Neural cell (in vitro differentiated cells): Measurements from ENCODE around the gene CREM. TPM values are rescaled to one million over a fixed set of nuclear protein-coding genes. Genes with fewer than 3 reads are reported as not detected.
"Not testable (repeated sequence)": the region's sequence is repeated elsewhere in the genome, so short reads cannot be mapped to it uniquely, and the experiment has no call there.

Experiments
- H2AFZ ChIP-seq: fragments of 200-600, 300-800 bp; sonication (generic), shearing (Covaris generic); 2 replicates; pipeline ENCODE4 v1.6.0; 2014; ENCODE audit warnings: low read depth, mild to moderate bottlenecking, antibody characterized with exemption, low read length, moderate library complexity
- H3F3A ChIP-seq: fragments of 200-600 bp; shearing (Covaris generic); 2 replicates; pipeline ENCODE4 v1.6.1; 2016; ENCODE audit warnings: mild to moderate bottlenecking, moderate library complexity, mixed read lengths, antibody characterized with exemption, low read length; ENCODE audit not compliant: insufficient read depth, poor library complexity, severe bottlenecking
- H3K27ac ChIP-seq: fragments of 200-600, 300-800 bp; sonication (generic), shearing (Covaris generic); 2 replicates; pipeline ENCODE4 v1.5.1; 2014; ENCODE audit warnings: mild to moderate bottlenecking, low read length, moderate library complexity
- H3K27me3 ChIP-seq: fragments of 300-800, 200-600 bp; sonication (generic), shearing (Covaris generic); 2 replicates; pipeline ENCODE4 v1.6.0; 2014; ENCODE audit warnings: mild to moderate bottlenecking, low read depth, low read length, moderate library complexity; ENCODE audit not compliant: insufficient read depth
- H3K36me3 ChIP-seq: fragments of 300-800, 200-600 bp; sonication (generic), shearing (Covaris generic); 2 replicates; pipeline ENCODE4 v1.5.1; 2014; ENCODE audit warnings: mild to moderate bottlenecking, antibody characterized with exemption, low read length, moderate library complexity; ENCODE audit not compliant: insufficient read depth
- H3K4me2 ChIP-seq: fragments of 300-800, 200-600 bp; sonication (generic), shearing (Covaris generic); 2 replicates; pipeline ENCODE4 v1.6.0; 2014; ENCODE audit warnings: mild to moderate bottlenecking, low read length
- H3K4me3 ChIP-seq: fragments of 300-800, 200-600 bp; sonication (generic), shearing (Covaris generic); 2 replicates; pipeline ENCODE4 v1.5.1; 2014; ENCODE audit warnings: mild to moderate bottlenecking, low read length, moderate library complexity
- H3K79me2 ChIP-seq: fragments of 200-600 bp; shearing (Covaris generic); replicated peaks from 2 replicates; pipeline ENCODE4 v1.6.0; 2014; ENCODE audit warnings: mild to moderate bottlenecking, low read length, moderate library complexity; ENCODE audit not compliant: insufficient read depth
- H3K9ac ChIP-seq: fragments of 300-800, 200-600 bp; sonication (generic), shearing (Covaris generic); 2 replicates; pipeline ENCODE4 v1.6.1; 2016; ENCODE audit warnings: mild to moderate bottlenecking, low read length, mixed read lengths
- H3K9me2 ChIP-seq: fragments of 200-600 bp; shearing (Covaris generic); 2 replicates; pipeline ENCODE4 v1.6.1; 2016; ENCODE audit warnings: mild to moderate bottlenecking, low read length, mixed read lengths; ENCODE audit not compliant: insufficient read depth
- H3K9me3 ChIP-seq: fragments of 200-600, 300-800 bp; sonication (generic), shearing (Covaris generic); 2 replicates; pipeline ENCODE4 v1.6.1; 2016; ENCODE audit warnings: mild to moderate bottlenecking, mixed run types, low read length, moderate library complexity, mixed read lengths
- H4K20me1 ChIP-seq: fragments of 200-600 bp; shearing (Covaris generic); 2 replicates; pipeline ENCODE4 v1.6.1; 2016; ENCODE audit warnings: mild to moderate bottlenecking, mixed run types; ENCODE audit not compliant: insufficient read depth
- EP300 ChIP-seq: fragments of 450-650 bp; conservative IDR thresholded peaks from 2 replicates; pipeline ENCODE4 v1.6.1; 2014; ENCODE audit warnings: antibody characterized with exemption, mild to moderate bottlenecking, moderate library complexity; ENCODE audit not compliant: poor library complexity, severe bottlenecking
- EZH2 ChIP-seq: fragments of 200-600, 300-800 bp; shearing (Covaris generic), sonication (generic); IDR thresholded peaks from 2 replicates; pipeline ENCODE4 v1.6.1; 2014; ENCODE audit warnings: antibody characterized with exemption, low read length, borderline replicate concordance, mild to moderate bottlenecking; ENCODE audit not compliant: insufficient read depth, poor library complexity, severe bottlenecking
- MXI1 ChIP-seq: fragments of 450-650 bp; conservative IDR thresholded peaks from 2 replicates; pipeline ENCODE4 v1.6.1; 2014; ENCODE audit warnings: antibody characterized with exemption, mild to moderate bottlenecking; ENCODE audit not compliant: poor library complexity, severe bottlenecking
- POLR2AphosphoS5 ChIP-seq: IDR thresholded peaks from 2 replicates; pipeline ENCODE4 v1.6.1; 2012
- RAD21 ChIP-seq: fragments of 450-650 bp; conservative IDR thresholded peaks from 2 replicates; pipeline ENCODE4 v1.6.1; 2014; ENCODE audit warnings: antibody characterized with exemption, mild to moderate bottlenecking, moderate library complexity
- SMC3 ChIP-seq: fragments of 450-650 bp; conservative IDR thresholded peaks from 2 replicates; pipeline ENCODE4 v1.6.1; 2014; ENCODE audit warnings: antibody characterized with exemption, mild to moderate bottlenecking, moderate library complexity; ENCODE audit not compliant: poor library complexity
- TAF1 ChIP-seq: IDR thresholded peaks from 2 replicates; pipeline ENCODE4 v1.6.1; 2012; ENCODE audit warnings: low read depth
- polyA plus RNA-seq: library from polyadenylated mRNA; depleted of rRNA; stranded (reverse); fragments of >200 nt; gene quantifications from 2 replicates; pipeline ENCODE4 v1.2.3, GENCODE V29; 2014
- TF ChIP-seq, protein P1 (sequence below): fragments of 450-650 bp; IDR thresholded peaks from 2 replicates; pipeline ENCODE4 v1.5.1; 2014; ENCODE audit warnings: antibody characterized with exemption, mild to moderate bottlenecking, moderate library complexity; ENCODE audit not compliant: poor library complexity, severe bottlenecking
- TF ChIP-seq, protein P2 (sequence below): IDR thresholded peaks from 2 replicates; pipeline ENCODE4 v1.6.1; 2012; ENCODE audit warnings: borderline replicate concordance

Gene CREM
- polyA plus RNA-seq, 1 donor from 2014 or later: 67.3 TPM

DNA sequence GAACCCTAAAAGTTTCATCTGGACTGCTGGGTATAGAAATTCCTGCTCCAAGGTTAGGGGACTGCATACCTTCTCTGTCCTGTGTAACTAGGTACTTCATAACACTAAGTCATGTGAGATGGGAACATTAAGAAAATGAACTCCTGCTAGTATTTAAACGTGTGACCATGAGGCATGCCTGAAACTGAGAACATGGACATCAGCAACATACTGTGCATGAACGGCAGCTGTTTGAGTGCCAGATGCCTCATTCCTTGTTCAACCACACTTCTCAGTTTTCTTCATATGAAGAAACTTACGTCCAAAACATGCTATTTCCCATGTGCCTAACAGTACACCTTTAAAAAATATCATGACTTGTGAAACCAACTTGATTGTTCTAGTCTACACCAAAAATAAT, 88.5 kb downstream of the CREM start:
- Histone ChIP-seq H4K20me1 (no peaks in the 10 kb centered on the region), H3K9ac (no peak overlapping the region), H3K9me2 (no peaks in the 10 kb centered on the region), H3K4me3 (no peak overlapping the region), H3K36me3 (no peaks in the 10 kb centered on the region), H3K27me3 (no peaks in the 10 kb centered on the region), H3K4me2 (no peak overlapping the region), H2AFZ (no peak overlapping the region), H3F3A (no peaks in the 10 kb centered on the region), H3K27ac (no peak overlapping the region), H3K9me3 (no peaks in the 10 kb centered on the region), H3K79me2 (no peaks in the 10 kb centered on the region)
- TF ChIP-seq EP300 (no peak), EZH2 (no peak), POLR2AphosphoS5 (no peak), MXI1 (no peak), SMC3 (no peak)
- TF ChIP-seq, protein P1, sequence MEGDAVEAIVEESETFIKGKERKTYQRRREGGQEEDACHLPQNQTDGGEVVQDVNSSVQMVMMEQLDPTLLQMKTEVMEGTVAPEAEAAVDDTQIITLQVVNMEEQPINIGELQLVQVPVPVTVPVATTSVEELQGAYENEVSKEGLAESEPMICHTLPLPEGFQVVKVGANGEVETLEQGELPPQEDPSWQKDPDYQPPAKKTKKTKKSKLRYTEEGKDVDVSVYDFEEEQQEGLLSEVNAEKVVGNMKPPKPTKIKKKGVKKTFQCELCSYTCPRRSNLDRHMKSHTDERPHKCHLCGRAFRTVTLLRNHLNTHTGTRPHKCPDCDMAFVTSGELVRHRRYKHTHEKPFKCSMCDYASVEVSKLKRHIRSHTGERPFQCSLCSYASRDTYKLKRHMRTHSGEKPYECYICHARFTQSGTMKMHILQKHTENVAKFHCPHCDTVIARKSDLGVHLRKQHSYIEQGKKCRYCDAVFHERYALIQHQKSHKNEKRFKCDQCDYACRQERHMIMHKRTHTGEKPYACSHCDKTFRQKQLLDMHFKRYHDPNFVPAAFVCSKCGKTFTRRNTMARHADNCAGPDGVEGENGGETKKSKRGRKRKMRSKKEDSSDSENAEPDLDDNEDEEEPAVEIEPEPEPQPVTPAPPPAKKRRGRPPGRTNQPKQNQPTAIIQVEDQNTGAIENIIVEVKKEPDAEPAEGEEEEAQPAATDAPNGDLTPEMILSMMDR: no peak

DNA sequence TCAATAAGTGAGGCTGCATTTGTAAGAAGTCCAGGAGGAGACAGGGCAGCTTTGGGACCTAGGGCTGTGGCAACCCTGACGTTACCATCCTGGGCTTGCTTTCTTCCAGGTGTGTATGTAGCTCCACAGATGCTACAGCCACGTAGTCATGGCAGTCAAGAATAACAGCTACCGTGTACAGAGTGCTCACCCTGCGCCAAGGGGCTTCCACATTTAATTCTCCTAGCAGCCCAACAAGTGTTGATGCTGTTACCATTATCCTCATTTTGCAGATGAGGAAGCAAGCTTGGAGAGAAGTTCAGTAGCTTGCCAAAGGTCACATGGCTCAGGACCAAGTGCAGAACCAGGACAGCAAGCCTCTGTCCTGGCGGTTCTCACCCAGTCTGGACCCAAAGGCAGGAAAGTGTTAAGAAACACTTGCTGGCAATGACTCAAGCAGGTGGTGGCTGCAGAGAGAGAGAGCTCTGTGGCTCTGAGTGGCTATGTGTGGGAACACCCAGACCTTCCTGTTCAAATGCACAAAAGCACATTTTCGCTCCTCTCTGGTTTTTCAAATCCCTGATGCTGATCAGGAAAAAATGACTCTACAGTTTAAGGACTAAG, 89.8 kb downstream of the CREM start:
- no peak overlapping the region for H3K4me3 ChIP-seq
- H4K20me1 ChIP-seq: no peaks in the 10 kb centered on the region
- H3K79me2 ChIP-seq: no peaks in the 10 kb centered on the region
- no peak overlapping the region for H3K27ac ChIP-seq
- H3K36me3 ChIP-seq: no peaks in the 10 kb centered on the region
- H3K9ac ChIP-seq: no peak overlapping the region
- TF ChIP-seq MXI1 (no peak), RAD21 (no peak), TAF1 (no peak), EZH2 (no peak), SMC3 (no peak), EP300 (no peak), POLR2AphosphoS5 (no peak)
- TF ChIP-seq, protein P1: no peak
- TF ChIP-seq, protein P2, sequence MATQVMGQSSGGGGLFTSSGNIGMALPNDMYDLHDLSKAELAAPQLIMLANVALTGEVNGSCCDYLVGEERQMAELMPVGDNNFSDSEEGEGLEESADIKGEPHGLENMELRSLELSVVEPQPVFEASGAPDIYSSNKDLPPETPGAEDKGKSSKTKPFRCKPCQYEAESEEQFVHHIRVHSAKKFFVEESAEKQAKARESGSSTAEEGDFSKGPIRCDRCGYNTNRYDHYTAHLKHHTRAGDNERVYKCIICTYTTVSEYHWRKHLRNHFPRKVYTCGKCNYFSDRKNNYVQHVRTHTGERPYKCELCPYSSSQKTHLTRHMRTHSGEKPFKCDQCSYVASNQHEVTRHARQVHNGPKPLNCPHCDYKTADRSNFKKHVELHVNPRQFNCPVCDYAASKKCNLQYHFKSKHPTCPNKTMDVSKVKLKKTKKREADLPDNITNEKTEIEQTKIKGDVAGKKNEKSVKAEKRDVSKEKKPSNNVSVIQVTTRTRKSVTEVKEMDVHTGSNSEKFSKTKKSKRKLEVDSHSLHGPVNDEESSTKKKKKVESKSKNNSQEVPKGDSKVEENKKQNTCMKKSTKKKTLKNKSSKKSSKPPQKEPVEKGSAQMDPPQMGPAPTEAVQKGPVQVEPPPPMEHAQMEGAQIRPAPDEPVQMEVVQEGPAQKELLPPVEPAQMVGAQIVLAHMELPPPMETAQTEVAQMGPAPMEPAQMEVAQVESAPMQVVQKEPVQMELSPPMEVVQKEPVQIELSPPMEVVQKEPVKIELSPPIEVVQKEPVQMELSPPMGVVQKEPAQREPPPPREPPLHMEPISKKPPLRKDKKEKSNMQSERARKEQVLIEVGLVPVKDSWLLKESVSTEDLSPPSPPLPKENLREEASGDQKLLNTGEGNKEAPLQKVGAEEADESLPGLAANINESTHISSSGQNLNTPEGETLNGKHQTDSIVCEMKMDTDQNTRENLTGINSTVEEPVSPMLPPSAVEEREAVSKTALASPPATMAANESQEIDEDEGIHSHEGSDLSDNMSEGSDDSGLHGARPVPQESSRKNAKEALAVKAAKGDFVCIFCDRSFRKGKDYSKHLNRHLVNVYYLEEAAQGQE: no peak
- H3K27me3 ChIP-seq: no peaks in the 10 kb centered on the region
- H2AFZ ChIP-seq: no peak overlapping the region
- H3K9me3 ChIP-seq: no peaks in the 10 kb centered on the region
- H3K9me2 ChIP-seq: no peaks in the 10 kb centered on the region
- no peak overlapping the region for H3K4me2 ChIP-seq
- H3F3A ChIP-seq: no peaks in the 10 kb centered on the region

DNA sequence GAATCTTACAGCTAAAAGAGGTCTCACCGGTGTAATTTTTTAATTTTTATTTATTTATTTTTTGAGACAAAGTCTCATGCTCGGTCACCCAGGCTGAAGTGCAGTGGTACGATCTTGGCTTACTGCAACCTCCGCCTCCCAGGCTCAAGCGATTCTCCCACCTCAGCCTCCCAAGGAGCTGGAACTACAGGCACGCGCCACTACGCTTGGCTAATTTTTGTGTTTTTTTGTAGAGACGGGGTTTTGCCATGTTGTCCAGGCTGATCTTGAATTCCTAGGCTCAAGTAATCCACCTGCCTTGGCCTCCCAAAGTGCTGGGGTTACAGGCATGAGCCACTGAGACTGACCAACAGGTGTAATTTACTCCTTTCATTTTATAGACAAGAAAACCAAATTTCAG, 90.3 kb downstream of the CREM start:
- not testable (repeated sequence) for H3K9ac ChIP-seq, H3K79me2 ChIP-seq, H4K20me1 ChIP-seq, H2AFZ ChIP-seq, H3K4me2 ChIP-seq, H3F3A ChIP-seq, H3K36me3 ChIP-seq, H3K9me3 ChIP-seq, H3K27me3 ChIP-seq, H3K27ac ChIP-seq, H3K4me3 ChIP-seq, H3K9me2 ChIP-seq
